BJ (cell line): ENCODE data around the gene FAM47E. TPM values are rescaled to one million over a fixed set of nuclear protein-coding genes. Genes with fewer than 3 reads are reported as not detected.

Experiments used
- CTCF ChIA-PET: fragments of 350-600 bp; formaldehyde crosslinking; extraction: SDS; loops from one replicate; lab custom pipeline; 2021; ENCODE audit warnings: antibody characterized with exemption, inconsistent platforms; lab: Yijun Ruan, JAX
- POLR2A ChIA-PET: fragments of 300-600 bp; sonication (Branson Sonifier 250); formaldehyde crosslinking; extraction: SDS; loops from one replicate; lab custom pipeline; 2021; ENCODE audit warnings: antibody characterized with exemption; lab: Charles Lee
- DNase-seq: peaks from one replicate; pipeline ENCODE4 v3.0.0-alpha.2; 2011; ENCODE audit warnings: low read depth
- H3K27me3 ChIP-seq: 2 replicates; pipeline ENCODE4 v1.6.0; 2011; ENCODE audit warnings: low read length; ENCODE audit not compliant: control insufficient read depth, insufficient read depth
- H3K36me3 ChIP-seq: 2 replicates; pipeline ENCODE4 v1.5.1; 2011; ENCODE audit warnings: low read length; ENCODE audit not compliant: control insufficient read depth, insufficient read depth
- H3K4me3 ChIP-seq: 2 replicates; pipeline ENCODE4 v1.5.1; 2011; ENCODE audit warnings: low read depth, mild to moderate bottlenecking, control low read depth, low read length
- polyA plus RNA-seq: library from polyadenylated mRNA; depleted of rRNA; stranded (reverse); fragments of >200 nt; gene quantifications from 2 replicates; pipeline ENCODE4 v1.2.3, GENCODE V29; 2011
- TF ChIP-seq, protein P1 (sequence below): IDR thresholded peaks from 2 replicates; pipeline ENCODE4 v1.5.1; 2011; ENCODE audit warnings: low read depth, mild to moderate bottlenecking, control low read depth, inconsistent platforms, low read length, moderate library complexity; ENCODE audit not compliant: insufficient read depth

The FAM47E gene
- polyA plus RNA-seq, 1 experiment: 0.05 TPM

DNA sequence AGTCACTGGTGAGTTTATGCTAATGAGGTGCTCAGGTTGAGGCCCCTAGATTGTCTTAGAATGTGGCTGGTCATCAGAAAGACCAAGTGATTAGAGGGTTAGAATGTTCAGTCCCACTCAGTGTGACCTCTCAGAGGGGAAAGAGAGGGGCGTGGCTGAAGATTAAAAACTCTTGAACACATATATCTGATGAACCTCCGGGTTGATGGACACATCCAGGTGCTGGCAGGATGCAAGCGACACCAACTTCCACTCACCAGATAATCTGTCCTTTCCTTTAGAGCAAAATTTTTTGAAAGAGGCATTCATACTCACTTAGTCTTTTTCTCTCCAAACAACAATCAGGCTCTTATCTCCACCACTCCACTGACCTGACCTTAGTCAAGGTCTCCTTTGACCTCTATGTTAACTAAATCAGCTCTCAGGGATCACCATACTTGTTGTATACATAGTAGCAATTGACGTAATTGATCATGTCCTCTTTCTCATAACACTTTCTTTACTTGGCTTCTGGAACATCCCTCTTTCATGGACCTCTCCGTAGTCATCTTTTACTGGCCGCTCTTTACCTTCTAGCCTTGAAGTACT is 14.2 kb downstream of the FAM47E start:
- ChIA-PET POLR2A (no interaction called here), CTCF (interaction anchor here (1.0 kb wide), 1 partner anchor 87 kb away, joined by 3 read pairs; no protein-coding TSS in a partner anchor)
- H3K36me3 ChIP-seq: no peaks in the 10 kb centered on the region
- no peak overlapping the region for H3K4me3 ChIP-seq
- TF ChIP-seq, protein P1, sequence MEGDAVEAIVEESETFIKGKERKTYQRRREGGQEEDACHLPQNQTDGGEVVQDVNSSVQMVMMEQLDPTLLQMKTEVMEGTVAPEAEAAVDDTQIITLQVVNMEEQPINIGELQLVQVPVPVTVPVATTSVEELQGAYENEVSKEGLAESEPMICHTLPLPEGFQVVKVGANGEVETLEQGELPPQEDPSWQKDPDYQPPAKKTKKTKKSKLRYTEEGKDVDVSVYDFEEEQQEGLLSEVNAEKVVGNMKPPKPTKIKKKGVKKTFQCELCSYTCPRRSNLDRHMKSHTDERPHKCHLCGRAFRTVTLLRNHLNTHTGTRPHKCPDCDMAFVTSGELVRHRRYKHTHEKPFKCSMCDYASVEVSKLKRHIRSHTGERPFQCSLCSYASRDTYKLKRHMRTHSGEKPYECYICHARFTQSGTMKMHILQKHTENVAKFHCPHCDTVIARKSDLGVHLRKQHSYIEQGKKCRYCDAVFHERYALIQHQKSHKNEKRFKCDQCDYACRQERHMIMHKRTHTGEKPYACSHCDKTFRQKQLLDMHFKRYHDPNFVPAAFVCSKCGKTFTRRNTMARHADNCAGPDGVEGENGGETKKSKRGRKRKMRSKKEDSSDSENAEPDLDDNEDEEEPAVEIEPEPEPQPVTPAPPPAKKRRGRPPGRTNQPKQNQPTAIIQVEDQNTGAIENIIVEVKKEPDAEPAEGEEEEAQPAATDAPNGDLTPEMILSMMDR: no peak
- H3K27me3 ChIP-seq: peaks cover 7% of the 10 kb centered on the region; the same call in 1 of the 2 replicates
- DNase-seq: no peak

DNA sequence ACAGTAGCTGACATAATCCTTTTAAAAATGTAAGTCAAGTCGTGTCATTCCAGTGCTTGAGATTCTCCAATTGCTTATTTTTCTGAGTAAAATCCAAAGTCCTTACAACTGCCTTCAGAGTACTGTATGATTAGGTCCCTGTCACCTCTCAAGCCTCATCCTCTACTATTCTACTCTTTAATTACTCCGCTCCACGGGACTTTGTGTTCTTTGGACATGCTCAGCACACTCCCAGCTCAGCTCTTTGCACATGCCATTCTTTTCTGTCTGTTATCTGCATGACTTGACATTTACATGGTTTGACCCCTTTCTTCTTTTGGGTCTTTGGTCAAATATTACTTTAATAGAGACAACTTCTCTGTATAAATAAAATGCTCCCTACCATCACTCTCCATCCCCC is 15.1 kb downstream of the FAM47E start:
- no peaks in the 10 kb centered on the region for H3K36me3 ChIP-seq
- DNase-seq: no peak
- CTCF ChIA-PET: interaction anchor here (1.0 to 1.2 kb wide), 2 partner anchors 14 to 87 kb away, joined by 3 read pairs; no protein-coding TSS in a partner anchor
- TF ChIP-seq, protein P1: no peak
- POLR2A ChIA-PET: no interaction called here
- H3K4me3 ChIP-seq: no peak overlapping the region
- peaks cover 7% of the 10 kb centered on the region; the same call in 1 of the 2 replicates for H3K27me3 ChIP-seq

DNA sequence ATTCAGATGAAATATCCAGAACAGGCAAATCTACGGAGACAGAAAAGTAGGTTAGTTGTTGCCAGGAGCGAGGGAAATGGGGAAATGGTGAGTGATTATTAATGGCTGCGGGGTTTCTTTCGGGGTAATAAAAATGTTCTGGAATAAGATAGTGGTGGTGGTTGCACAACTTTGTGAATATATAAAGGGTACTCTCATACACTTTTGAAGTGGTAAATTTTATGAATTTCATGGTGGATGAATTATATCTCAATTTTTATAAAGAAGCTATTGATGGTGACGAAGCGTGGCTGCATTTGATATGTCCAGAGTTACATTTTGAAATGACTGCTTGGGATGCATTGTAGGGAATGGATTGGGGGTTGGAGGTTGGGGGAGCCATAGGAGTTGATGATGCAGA is 16.3 kb downstream of the FAM47E start:
- Histone ChIP-seq H3K27me3 (peaks cover 7% of the 10 kb centered on the region; the same call in 1 of the 2 replicates), H3K36me3 (no peaks in the 10 kb centered on the region), H3K4me3 (no peak overlapping the region)
- TF ChIP-seq, protein P1: no peak
- POLR2A ChIA-PET: no interaction called here
- no peak for DNase-seq
- CTCF ChIA-PET: no interaction called here

GRCh38 chr4:76270244-76271175 is 19.0 kb downstream of the FAM47E start:
- CTCF ChIA-PET: interaction anchor here (1.1 to 1.5 kb wide), 4 partner anchors 20 to 91 kb away, joined by 3 to 4 read pairs (median 3); no protein-coding TSS in a partner anchor
- DNase-seq: no peak
- H3K4me3 ChIP-seq: no peak overlapping the region
- POLR2A ChIA-PET: interaction anchor here (0.6 kb wide), 1 partner anchor 37 kb away, joined by 3 read pairs; no protein-coding TSS in a partner anchor
- H3K36me3 ChIP-seq: no peaks in the 10 kb centered on the region
- TF ChIP-seq, protein P1: no peak
- peaks cover 2% of the 10 kb centered on the region; the same call in 1 of the 2 replicates for H3K27me3 ChIP-seq

DNA sequence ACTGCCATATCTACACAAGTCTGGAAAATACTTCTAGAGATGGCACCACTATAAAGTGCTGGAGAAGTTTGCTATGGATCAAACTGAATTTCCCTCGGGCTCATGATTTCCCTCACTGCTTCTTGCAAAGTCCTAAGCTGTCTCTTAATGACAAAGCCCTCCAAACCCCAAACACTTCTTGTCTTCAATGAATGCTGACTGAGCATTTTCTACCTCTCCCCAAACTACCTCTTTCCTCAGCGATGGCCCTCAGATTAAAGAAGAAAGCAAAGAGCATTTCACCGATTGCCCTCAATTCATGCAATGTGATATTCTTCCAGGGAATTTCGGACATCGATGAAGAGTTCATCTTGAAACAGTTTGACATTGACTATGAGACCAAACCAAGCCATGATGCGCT is 19.7 kb downstream of the FAM47E start:
- POLR2A ChIA-PET: no interaction called here
- Histone ChIP-seq H3K4me3 (no peak overlapping the region), H3K27me3 (peaks cover 2% of the 10 kb centered on the region; the same call in 1 of the 2 replicates), H3K36me3 (no peaks in the 10 kb centered on the region)
- DNase-seq: no peak
- TF ChIP-seq, protein P1: no peak
- CTCF ChIA-PET: interaction anchor here (1.1 kb wide), 1 partner anchor 91 kb away, joined by 3 read pairs; no protein-coding TSS in a partner anchor
